ENCODE data around the gene NUMA1.

NUMA1 gene

DNA sequence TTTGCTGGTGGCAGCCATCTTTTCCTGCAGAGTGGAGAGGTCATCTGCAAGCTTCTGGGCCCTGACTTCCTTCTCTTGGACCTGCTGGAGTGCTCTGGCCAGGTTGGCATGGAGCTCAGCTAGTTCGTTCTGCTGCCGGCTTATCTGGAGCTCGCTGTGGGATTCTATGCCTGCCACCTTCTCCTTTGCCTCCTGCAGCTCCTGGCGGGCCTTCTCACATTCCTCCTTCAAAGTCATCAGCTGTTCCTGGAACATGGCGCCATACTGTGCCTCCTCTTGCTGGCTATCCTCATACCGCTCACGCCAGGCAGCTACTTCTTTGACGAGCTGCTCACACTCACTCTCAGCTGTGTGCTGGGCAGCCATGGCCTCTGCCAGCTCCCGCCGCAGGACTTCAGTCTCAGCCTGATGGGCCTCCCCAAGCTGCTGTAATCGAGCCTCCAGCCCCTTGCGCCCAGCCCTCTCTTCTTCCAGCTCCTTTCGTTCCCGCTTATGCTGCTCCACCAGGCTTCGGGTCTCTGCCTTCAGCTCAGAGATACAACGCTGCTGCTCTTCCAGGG lies 65.5 kb downstream of the NUMA1 start:
- no peak for DNase-seq (ENCODE audit: low read depth in 2 of 2)

DNA sequence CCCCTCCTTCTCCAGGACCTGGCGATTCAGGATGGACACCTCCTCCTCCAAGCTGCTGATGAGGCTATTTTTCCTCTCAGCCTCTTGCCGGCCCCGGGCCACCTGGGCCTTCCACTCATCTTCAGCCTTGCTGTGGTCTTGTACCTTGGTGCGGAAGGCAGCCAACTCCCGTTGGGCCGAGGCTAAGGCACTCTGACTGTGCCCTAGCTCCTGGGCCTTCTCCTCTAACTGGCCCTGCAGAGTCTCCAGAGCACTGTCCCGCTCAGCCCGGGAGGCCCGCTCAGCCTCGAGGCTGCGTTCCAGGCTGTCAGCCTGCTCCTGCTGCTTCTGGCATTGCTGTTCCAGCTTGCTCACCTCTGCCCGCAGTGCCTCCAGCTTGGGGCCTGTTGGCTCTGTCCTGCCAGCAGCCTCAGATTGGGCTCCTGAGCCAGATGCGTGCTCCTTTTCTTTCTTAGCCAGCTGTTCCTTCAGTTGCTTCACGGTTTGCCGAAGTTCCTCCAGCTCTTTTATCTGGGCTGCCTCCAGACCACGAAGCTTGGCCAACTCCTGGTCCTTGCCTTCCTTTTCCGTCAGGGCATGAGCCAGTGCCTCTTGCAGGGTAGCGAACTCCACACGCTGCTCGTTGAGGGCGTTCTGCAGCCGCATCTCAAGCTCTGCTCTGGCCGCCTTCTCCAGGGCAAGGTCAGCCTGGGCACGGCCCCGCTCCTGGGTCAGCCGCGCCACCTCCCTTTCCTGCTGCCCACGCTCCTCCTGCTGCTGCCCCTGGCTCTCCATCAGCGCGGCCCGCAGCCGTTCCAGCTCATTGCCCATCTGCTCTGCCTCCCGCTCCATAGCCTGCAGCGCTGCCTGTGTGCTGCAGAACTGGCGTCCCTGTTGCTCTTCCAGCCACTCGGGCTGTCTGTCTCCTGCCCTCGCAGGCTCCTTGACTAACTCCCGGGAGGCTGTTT lies 66.3 kb downstream of the NUMA1 start:
- DNase-seq (ENCODE audit: low read depth in 2 of 2): no peak

- DNase-seq (ENCODE audit: low read depth in 2 of 2): no peak
Observed at GRCh38 chr11:72012897-72013721, 67.2 kb downstream of the NUMA1 start.

- no peak for DNase-seq (ENCODE audit: low read depth in 2 of 2)
Observed at GRCh38 chr11:72012091-72012630, 68.2 kb downstream of the NUMA1 start.

DNA sequence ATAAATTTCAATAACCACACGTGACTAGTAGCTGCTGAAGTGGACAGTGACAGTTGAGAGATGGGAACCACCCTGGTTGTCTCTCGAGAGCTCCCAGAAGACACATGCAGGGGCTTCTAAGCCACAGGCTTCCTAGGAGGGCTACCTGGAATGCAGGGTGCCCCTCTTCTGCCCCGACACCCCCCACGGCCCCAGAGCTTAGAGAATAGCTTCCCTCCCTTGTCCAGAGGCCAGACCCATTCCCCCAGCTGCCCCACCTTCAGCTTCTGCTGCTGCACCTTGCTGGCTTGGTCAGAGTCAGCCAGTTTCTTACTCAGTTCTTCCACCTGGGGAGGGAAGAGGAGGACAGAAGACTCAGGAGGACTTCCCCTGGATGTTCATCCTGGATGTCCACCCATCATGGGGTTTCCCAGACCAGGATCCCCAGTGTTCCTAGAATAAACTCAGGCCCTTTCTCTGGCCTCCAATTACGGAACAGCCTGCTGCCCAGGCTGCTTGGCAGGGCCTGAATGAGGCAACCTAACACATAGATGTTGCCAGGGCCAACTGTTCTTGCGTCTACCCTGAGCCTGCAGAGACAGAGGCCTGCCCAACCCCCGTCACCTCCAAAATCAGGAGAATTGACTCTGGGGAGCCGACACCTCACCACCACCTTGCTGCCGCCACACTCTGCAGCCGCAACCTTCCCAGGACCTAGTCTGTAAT lies 69.7 kb downstream of the NUMA1 start:
- DNase-seq (ENCODE audit: low read depth in 2 of 2): no peak

DNA sequence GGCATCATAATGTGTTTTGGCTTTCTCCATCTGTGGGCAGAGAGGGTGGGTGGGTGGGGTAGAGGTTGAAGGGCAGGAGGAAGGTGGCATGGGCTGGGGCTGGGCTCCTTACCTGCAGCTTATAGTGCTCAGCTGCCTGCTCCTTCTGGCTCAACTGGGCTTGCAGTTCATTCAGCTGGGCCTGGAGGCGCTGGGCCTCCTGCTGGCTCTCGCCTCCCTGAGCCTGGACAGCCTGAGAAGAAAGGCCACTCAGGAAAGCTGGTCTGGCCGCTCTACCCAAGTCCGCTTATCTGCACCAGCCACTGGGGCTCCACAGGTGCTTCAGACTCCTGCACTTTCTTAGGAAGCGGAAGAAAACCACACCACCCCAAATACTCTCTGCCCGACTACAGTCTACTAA lies 71.2 kb downstream of the NUMA1 start:
- DNase-seq (ENCODE audit: low read depth in 2 of 2): no peak

DNA sequence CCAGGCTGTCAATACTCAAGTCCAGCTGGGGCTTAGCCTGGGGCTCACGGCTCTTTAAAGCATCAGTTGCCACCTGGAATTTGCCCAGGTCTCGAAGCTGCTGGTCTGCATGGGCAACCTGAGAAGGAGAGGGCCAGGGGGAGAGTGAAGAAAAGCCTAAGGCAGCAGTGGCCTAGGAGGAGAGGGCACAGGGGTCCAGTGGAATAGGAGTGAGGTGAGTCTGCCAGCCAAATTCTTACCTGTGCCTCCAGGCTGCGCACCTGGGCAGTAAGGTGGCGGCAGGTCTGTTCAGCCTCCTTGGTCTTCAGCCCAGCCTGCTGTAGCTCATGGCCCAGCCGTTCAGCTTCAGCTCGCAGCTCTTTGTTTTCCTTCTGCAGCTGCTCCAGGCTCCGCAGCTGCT lies 71.6 kb downstream of the NUMA1 start:
- no peak for DNase-seq (ENCODE audit: low read depth in 2 of 2)

- DNase-seq (ENCODE audit: low read depth in 2 of 2): no peak
Observed at GRCh38 chr11:72007587-72007986, 72.8 kb downstream of the NUMA1 start.

- no peak for DNase-seq (ENCODE audit: low read depth in 2 of 2)
Observed at GRCh38 chr11:72007089-72007476, 73.3 kb downstream of the NUMA1 start.

- no peak for DNase-seq (ENCODE audit: low read depth in 2 of 2)
Observed at GRCh38 chr11:72006309-72007088, 73.8 kb downstream of the NUMA1 start.

- DNase-seq (ENCODE audit: low read depth in 2 of 2): no peak
Observed at GRCh38 chr11:72005347-72006260, 74.7 kb downstream of the NUMA1 start.

DNA sequence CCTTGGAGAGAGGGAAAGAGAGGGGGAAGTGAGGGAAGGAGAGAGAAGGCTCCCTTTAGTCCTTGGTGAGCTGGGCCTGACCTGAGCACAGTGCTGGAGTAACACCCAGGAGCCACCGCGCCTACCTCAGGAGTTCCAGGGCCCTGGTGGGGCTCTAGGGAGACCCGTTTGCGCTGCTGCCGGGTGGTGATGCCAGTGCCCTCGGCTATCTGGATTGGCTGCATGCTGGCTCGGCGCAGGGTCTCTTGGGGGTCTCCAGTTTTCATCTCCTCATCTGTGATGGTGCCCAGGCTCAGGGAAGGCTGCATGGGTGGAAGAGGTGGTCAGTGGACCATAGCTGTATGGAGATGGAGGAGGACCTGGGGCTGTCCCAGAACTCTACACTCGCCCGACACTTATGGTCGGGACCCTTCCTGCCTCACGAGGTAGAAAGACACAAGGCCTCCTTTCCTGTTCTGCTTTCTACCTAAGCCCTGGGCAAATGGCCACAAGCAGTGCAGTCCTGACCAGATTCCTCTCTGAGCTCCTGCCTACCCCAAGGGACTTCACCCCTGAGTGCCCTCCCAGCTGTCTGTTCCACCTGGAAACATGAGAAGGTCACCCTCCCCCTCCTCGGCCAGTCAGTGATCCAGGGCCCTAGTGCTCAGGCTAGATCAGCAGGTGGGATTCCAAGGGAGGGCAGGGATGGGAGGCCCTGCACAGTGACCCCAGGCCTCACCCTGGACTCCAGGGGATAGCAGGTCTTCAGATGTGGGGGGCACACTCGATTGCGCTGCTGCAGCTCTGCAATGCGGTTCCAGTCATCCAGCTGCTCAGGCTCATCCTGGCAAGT lies 75.6 kb downstream of the NUMA1 start:
- no peak for DNase-seq (ENCODE audit: low read depth in 2 of 2)

- DNase-seq (ENCODE audit: low read depth in 2 of 2): no peak
Observed at GRCh38 chr11:72003776-72004171, 76.6 kb downstream of the NUMA1 start.

GRCh38 chr11:72002841-72003775 lies 77.2 kb downstream of the NUMA1 start:
- no peak for DNase-seq (ENCODE audit: low read depth in 2 of 2)

DNA sequence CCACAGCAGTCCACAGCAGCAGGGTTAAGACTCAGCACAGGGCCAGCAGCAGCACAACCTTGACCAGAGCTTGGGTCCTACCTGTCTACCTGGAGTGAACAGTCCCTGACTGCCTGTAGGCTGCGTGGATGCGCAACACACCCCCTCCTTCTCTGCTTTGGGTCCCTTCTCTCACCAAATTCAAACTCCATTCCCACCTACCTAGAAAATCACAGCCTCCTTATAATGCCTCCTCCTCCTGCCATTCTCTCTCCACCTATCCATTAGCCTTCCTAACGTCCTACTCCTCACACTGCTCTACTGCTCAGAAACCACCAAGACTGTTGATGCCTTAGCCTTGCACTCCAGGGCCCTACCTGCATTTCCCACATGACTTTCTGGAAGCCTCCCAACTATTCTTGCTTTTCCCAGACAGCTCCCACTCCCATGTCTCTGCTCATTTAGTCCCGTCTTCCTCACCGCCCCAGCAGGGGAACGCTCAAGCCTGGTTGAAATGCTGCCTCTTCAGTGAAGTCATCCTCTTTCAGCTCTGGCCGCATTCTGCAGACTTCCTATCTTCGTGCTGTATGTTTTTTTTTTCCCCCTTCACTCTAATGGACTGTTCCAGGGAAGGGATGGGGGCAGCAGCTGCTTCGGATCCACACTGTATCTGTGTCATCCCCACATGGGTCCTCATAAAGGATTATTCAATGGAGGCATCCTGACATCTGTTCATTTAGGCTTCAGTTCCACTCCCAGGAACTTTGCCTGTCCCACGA lies 78.3 kb downstream of the NUMA1 start:
- DNase-seq (ENCODE audit: low read depth in 2 of 2): no peak

DNA sequence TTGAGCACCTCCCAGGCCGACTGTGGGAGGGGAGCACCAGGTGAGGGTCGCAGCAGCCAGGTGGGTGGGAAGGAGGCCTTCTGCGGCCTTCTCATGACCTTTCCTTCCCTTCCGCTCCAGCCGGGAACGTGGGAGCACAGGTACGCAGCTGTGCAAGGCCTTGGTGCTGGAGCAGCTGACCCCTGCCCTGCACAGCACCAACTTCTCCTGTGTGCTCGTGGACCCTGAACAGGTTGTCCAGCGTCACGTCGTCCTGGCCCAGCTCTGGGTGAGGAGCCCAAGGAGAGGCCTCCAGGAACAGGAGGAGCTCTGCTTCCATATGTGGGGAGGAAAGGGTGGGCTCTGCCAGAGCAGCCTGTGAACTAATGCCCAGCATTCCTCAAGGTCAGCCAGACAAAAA lies 79.1 kb downstream of the NUMA1 start:
- no peak for DNase-seq (ENCODE audit: low read depth in 2 of 2)

All from stimulated activated CD4-positive, alpha-beta T cell treated with anti-CD3 and anti-CD28 coated beads, Interleukin-4, amount 100 ng/mL, for 48 hours (primary cell).